GM12872 (cell line): ENCODE measurements around the gene CIAO2B.

ENCODE experiments used
- TF ChIP-seq, protein P1 (sequence below): IDR thresholded peaks from 3 replicates; pipeline ENCODE4 v1.5.1; 2011; ENCODE audit warnings: low read depth, mild to moderate bottlenecking, low read length, moderate library complexity; ENCODE audit not compliant: insufficient read depth

CIAO2B gene

DNA sequence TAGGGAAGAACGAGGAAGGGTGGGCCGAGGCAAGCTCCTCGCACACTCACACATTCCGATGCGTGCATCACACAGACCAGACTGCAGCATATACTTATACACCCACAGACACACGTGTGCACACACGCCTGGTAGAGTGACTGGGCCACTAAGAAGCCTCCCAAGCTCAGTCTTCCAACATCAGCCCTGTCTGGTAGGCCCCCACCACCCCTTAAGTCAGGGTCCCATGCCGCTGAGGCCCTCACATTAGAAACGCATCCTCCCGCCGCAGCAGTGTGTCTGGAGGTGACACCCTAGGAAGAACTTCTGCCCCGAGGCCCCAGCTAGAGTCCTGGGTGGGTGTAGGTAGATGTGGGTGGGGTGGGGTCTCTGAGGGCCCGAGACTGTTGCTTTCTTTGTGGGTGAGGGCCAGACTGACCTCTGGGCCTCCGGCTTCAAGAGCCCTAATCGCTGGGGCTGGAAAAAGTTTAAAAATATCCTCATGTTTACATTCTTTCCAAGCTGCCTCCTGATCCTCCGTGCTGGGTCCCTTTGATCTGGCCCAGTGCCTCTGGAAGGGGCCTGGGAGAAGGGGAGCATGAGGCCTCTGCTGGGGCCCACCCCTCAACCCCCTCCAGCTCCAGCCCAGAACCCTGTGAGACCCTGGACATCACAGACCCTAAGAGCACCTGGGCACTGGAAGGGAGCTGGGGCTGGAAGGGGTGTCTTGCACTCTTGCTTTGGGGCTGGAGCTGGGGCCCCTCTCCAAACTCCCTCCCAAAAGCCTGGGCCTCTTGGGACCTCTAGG is 29.2 kb downstream of the CIAO2B start:
- TF ChIP-seq, protein P1, sequence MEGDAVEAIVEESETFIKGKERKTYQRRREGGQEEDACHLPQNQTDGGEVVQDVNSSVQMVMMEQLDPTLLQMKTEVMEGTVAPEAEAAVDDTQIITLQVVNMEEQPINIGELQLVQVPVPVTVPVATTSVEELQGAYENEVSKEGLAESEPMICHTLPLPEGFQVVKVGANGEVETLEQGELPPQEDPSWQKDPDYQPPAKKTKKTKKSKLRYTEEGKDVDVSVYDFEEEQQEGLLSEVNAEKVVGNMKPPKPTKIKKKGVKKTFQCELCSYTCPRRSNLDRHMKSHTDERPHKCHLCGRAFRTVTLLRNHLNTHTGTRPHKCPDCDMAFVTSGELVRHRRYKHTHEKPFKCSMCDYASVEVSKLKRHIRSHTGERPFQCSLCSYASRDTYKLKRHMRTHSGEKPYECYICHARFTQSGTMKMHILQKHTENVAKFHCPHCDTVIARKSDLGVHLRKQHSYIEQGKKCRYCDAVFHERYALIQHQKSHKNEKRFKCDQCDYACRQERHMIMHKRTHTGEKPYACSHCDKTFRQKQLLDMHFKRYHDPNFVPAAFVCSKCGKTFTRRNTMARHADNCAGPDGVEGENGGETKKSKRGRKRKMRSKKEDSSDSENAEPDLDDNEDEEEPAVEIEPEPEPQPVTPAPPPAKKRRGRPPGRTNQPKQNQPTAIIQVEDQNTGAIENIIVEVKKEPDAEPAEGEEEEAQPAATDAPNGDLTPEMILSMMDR, result no peak

DNA sequence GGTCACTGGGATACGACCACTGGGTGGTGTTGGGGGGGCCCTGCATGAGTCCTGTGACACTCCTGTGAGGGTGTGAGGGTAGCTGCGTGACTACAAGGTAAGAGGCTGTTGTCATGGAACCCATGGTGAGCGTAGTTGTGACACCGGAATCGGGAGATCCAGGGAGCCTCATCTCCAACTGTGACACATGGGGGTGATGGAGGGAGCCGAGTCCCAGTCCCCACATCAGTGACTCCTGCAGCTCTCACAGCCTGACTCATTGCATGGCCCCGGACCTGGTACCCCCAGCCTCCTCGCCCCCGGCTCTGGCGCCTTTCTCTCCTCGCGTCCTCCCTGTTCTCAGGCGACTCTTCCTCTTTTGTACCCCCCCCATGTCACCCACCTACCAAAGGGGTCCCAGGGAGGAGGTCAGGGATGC is 29.8 kb downstream of the CIAO2B start:
- TF ChIP-seq, protein P1, result no peak

DNA sequence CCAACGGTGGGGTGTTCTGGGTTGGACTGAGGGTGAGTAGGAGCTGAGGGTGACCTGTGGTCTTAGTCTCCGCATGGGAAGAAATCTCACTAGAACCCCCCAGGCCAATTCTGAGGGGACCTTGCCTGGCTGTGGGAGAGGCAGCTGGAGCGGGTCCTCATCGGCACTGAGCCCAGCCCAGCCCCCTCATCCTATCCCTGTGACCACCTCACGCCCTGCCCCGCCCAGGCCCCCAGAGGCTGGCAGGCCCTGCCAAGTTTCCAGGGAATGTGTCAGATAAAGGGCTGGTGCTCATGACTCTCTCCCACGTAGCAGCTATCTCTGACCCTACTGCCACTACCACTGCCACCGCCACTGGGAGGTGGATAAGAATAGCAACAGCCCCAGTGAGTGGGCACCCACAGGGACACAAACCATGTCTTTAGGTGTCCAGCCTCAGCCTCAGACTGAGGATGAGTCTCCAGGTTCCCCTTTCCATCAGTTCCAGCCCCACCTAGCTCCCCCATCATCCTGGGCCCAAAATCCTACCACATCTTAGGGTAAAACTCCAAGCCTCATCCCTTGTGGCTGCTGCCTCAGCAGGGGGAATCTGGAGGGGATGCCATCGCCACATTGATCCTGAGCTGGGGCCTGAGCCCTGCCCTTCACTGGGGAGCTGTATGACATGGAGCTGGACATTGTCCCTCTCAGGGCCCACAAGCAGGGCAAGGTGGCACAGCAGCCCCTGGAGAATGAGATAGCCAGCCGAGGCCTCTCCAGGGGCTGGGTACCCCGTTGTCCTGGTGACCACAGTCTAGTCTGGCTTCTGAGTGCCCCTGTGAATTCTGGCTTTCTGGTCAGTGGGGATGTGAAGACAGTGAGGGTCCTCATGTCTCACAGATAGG is 30.4 kb downstream of the CIAO2B start:
- TF ChIP-seq, protein P1, result no peak

DNA sequence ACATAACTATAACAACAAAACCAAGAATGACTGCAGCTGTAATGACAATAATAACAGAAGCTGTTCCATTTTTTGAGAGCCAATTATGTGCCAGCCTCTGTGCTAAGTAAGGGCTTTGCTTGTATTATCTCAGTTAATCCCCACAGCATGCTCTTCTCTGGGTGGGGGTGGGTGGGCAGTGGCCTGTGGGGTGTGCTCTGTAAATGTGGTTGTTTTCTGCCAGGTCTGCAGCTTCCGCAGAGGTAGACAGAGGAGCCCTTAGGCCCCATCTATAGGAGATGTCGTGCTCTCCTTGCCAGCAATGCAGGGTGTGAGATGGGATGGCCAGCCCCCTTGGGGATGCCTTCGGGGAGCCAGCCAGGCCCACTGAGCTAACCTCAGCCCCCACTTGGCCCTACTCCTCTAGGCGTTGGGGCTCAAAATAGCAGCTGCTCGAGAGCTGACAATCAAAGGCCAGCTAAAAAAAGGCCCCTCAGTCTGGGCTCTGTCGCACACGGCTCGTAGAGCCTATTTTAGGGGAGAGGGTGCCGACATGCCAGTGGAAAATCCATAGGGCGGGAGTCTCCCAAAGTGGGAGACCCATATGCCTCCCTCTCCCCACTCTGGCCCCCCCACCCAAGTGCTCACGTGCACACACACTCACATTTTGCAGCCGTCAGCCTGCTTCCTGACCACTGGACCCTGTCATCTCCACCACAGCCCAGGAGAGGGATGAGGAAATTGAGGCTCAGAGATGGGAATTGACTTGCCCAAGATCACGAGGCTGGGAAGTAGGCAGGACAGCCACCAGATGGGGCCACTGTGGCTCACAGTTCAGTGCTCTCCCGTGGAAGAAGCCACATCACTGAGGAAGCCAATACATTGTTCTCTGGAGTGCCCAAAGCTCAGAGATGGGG is 31.3 kb downstream of the CIAO2B start:
- TF ChIP-seq, protein P1, result no peak

DNA sequence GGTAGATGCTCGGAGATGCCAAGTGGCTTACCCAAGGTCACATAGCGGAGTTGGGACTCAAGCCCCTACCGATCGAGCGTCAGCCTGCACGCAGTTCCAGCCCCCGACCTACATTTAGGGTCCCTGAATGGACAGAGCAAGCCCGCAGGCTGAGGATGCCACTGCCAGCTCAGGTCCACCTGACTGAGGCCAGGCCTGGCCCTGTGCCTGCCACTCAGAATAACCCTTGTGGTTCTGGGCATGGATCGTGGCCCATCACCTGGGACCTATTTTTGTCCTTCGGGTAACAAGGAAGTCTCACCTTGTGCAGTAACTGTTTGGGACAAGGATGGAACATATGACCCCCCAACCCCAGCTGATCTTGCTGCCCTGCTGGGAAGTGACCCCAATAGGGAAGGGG is 32.6 kb downstream of the CIAO2B start:
- TF ChIP-seq, protein P1, result no peak

DNA sequence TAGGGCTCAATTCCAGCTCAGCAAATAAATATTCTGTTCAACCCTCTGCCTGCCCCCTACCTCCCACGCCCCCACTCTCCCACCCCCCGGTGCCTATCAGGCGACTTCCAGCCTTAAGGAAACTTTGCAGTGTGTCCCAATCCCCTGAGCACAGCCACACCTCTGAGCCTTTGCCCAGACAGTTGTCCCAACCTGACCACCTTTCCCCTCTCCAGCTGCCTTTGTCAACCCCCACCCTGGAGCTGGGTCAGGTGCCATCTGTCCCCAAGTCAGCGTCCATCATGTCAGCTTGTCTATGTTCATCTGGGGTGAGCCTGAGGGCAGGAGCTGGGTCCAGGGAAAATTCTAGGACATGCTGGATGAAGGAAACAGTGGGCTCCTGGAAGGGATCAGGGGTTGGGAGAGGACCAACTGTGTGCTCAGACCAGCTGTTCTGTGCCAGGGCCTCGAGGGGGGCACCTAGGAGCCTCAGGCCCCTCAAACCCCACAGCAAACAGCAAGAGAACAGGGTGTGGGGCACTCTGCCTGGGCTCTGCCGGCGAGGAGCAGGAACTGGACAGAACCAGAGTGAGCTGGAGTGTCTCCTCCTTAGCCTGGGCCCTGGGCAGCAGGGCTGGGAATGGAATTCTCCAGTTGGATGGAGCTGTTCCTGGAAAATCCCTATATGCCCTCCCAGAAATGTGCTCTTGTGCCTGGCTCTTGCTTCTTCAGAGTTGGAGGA is 33.3 kb downstream of the CIAO2B start:
- TF ChIP-seq, protein P1, result no peak
